Upper lobe of left lung (tissue), 6 donors: ENCODE data around the gene FCER1G. TPM values are rescaled to one million over a fixed set of nuclear protein-coding genes. Genes with fewer than 3 reads are reported as not detected.

ENCODE experiments used
- ATAC-seq, 2 donors: fragments of 200-7000 bp; cut with Tn5 transposase; one replicate each; pipeline ENCODE4 v1.9.1; 2022; ENCODE audit warnings: mild to moderate bottlenecking in 2 of 2, moderate library complexity in 2 of 2; ENCODE audit not compliant: low FRiP score in 2 of 2
- DNase-seq, 2 donors: peaks; one replicate each; pipeline ENCODE4 v3.0.0-alpha.2; 2019 to 2020
- H3K27ac ChIP-seq, 4 donors: fragments of 200-600 bp; sonication (generic); one replicate each; pipeline ENCODE4 v1.5.1; 2016 to 2019
- H3K27me3 ChIP-seq, 4 donors: fragments of 200-600 bp; sonication (generic); one replicate each; pipeline ENCODE4 v1.5.1; 2017 to 2019
- H3K36me3 ChIP-seq, 4 donors: fragments of 200-600 bp; sonication (generic); one replicate each; pipeline ENCODE4 v1.5.1; 2016 to 2019
- H3K4me1 ChIP-seq, 4 donors: fragments of 200-600 bp; sonication (generic); one replicate each; pipeline ENCODE4 v1.5.1; 2018 to 2019
- H3K4me3 ChIP-seq, 4 donors: fragments of 200-600 bp; sonication (generic); one replicate each; pipeline ENCODE4 v1.5.1; 2017 to 2019; ENCODE audit warnings: mild to moderate bottlenecking in 2 of 4, moderate library complexity in 1 of 4
- H3K9me3 ChIP-seq, 4 donors: fragments of 200-600 bp; sonication (generic); one replicate each; pipeline ENCODE4 v1.5.1; 2018 to 2019
- CTCF ChIP-seq, 6 experiments: fragments of 450-650 bp in 4 of 6; fragments of 200-600 bp in 2 of 6; sonication (generic) in 2 of 6; IDR thresholded peaks; one replicate each; pipeline ENCODE4 v1.5.1; 2016 to 2019; ENCODE audit warnings: antibody characterized with exemption in 6 of 6
- EP300 ChIP-seq, 4 donors: sonication (generic); formaldehyde crosslinking; IDR thresholded peaks; one replicate each; pipeline ENCODE4 v1.5.1; 2017; ENCODE audit warnings: antibody characterized with exemption in 4 of 4, control low read depth in 2 of 4
- POLR2A ChIP-seq, 4 donors: fragments of 450-650 bp; IDR thresholded peaks; one replicate each; pipeline ENCODE4 v1.5.1; 2016 to 2017; ENCODE audit warnings: antibody characterized with exemption in 4 of 4, mild to moderate bottlenecking in 2 of 4
- POLR2AphosphoS5 ChIP-seq, 2 donors: sonication (generic); formaldehyde crosslinking; IDR thresholded peaks; one replicate each; pipeline ENCODE4 v1.5.1; 2017; ENCODE audit warnings: antibody characterized with exemption in 2 of 2
- WGBS, 2 donors: methylation state at CpG; one replicate each; pipeline ENCODE4 v1.1.5; 2017 to 2018; 5-methylcytosine and 5-hydroxymethylcytosine counted together
- total RNA-seq, 6 donors: library from RNA; depleted of rRNA in 4 of 6; stranded (reverse); fragments of >200 nt in 4 of 6; gene quantifications; one replicate each; pipeline versions ENCODE4 v1.1.0 to v1.2.1, GENCODE V29; 2016 to 2021
- donor health status: DM: no; HTN: no; CAD: no; lungs with moderate emphysema.
- donor health status: DM: no; HTN: yes; CAD: no; lungs with severe emphysema.

Gene FCER1G
- total RNA-seq, 6 donors from 2014 or later: 75.4 to 233 (median 176) TPM

- TF ChIP-seq POLR2A (IDR thresholded peaks at IDR 0.05): peak in 1 of 4 donors; percentile 33
- TF ChIP-seq CTCF (IDR thresholded peaks at IDR 0.05): peak; percentile 36 to 64 (median 57)
- no peak for TF ChIP-seq EP300 (IDR thresholded peaks at IDR 0.05)
- peak; percentile 35 to 48 for TF ChIP-seq POLR2AphosphoS5 (IDR thresholded peaks at IDR 0.05)
- H3K9me3 ChIP-seq: no peaks in the 10 kb centered on the region
- H3K27me3 ChIP-seq: no peaks in the 10 kb centered on the region
- peaks cover 13 to 29% (median 26%) of the 10 kb centered on the region in 4 donors for H3K4me1 ChIP-seq
- H3K4me3 ChIP-seq: peak within 1 kb of the TSS; percentile 60 to 75 (median 68)
- ATAC-seq (peak; percentile 95 to 96), DNase-seq (peak in 1 of 2 donors; percentile 96)
- H3K36me3 ChIP-seq: peaks cover 4 to 27% (median 24%) of the 10 kb centered on the region in 4 donors
- WGBS, 2 donors: 6 to 8% methylated on average over 16 of the region's 16 CpGs
- peak within 1 kb of the TSS in 3 of 4 donors; percentile 54 to 80 (median 80) for H3K27ac ChIP-seq
These were observed 10.6 kb downstream of the FCER1G start, which contains the start of gene TOMM40L for GRCh38 chr1:161225534-161226319. TSS of gene TOMM40L (plus strand) at chr1:161226060. CDS start at chr1:161226490, 430 bp downstream.

- Histone ChIP-seq H3K4me3 (peak overlapping the region; percentile 60 to 75 (median 68)), H3K4me1 (peaks cover 13 to 29% (median 26%) of the 10 kb centered on the region in 4 donors), H3K36me3 (peaks cover 4 to 31% (median 24%) of the 10 kb centered on the region in 4 donors), H3K27me3 (no peaks in the 10 kb centered on the region), H3K9me3 (no peaks in the 10 kb centered on the region), H3K27ac (peak overlapping the region in 3 of 4 donors; percentile 43 to 80 (median 80))
- 6 to 11% methylated on average over 11 to 15 of the region's 15 CpGs for WGBS, 2 donors
- ATAC-seq (no peak), DNase-seq (peak in 1 of 2 donors; percentile 70)
- TF ChIP-seq POLR2AphosphoS5 (IDR thresholded peaks at IDR 0.05) (no peak), POLR2A (IDR thresholded peaks at IDR 0.05) (no peak), EP300 (IDR thresholded peaks at IDR 0.05) (no peak), CTCF (IDR thresholded peaks at IDR 0.05) (no peak)
These were observed 11.2 kb downstream of the FCER1G start for GRCh38 chr1:161226320-161226711.

GRCh38 chr1:161226759-161227158, 11.7 kb downstream of the FCER1G start:
- TF ChIP-seq POLR2AphosphoS5 (IDR thresholded peaks at IDR 0.05) (no peak), EP300 (IDR thresholded peaks at IDR 0.05) (no peak), CTCF (IDR thresholded peaks at IDR 0.05) (no peak), POLR2A (IDR thresholded peaks at IDR 0.05) (no peak)
- Histone ChIP-seq H3K9me3 (no peaks in the 10 kb centered on the region), H3K4me1 (peaks cover 13 to 29% (median 26%) of the 10 kb centered on the region in 4 donors), H3K36me3 (peaks cover 4 to 31% (median 24%) of the 10 kb centered on the region in 4 donors), H3K27ac (peak overlapping the region in 3 of 4 donors; percentile 43 to 80 (median 80)), H3K27me3 (no peaks in the 10 kb centered on the region), H3K4me3 (peak overlapping the region in 3 of 4 donors; percentile 60 to 75 (median 67))
- ATAC-seq (no peak), DNase-seq (no peak)
- WGBS, 2 donors: 63 to 71% methylated on average over 3 of the region's 3 CpGs

- TF ChIP-seq POLR2AphosphoS5 (IDR thresholded peaks at IDR 0.05) (peak in 1 of 2 donors; percentile 8), EP300 (IDR thresholded peaks at IDR 0.05) (no peak), CTCF (IDR thresholded peaks at IDR 0.05) (peak; percentile 83 to 95 (median 89)), POLR2A (IDR thresholded peaks at IDR 0.05) (no peak)
- H3K27me3 ChIP-seq: no peaks in the 10 kb centered on the region
- H3K9me3 ChIP-seq: no peaks in the 10 kb centered on the region
- ATAC-seq: peak; percentile 71 to 82
- 22 to 36% methylated on average over 8 to 11 of the region's 11 CpGs for WGBS, 2 donors
- peaks cover 13 to 29% (median 26%) of the 10 kb centered on the region in 4 donors for H3K4me1 ChIP-seq
- H3K27ac ChIP-seq: peak overlapping the region in 2 of 4 donors; percentile 65 to 80
- H3K36me3 ChIP-seq: peaks cover 4 to 31% (median 24%) of the 10 kb centered on the region in 4 donors
- peak in 1 of 2 donors; percentile 81 for DNase-seq
- peak overlapping the region in 2 of 4 donors; percentile 33 to 75 for H3K4me3 ChIP-seq
These were observed 12.2 kb downstream of the FCER1G start for GRCh38 chr1:161227196-161227871.
